Glutamatergic neuron (in vitro differentiated cells): ENCODE data around the gene SIPA1L3. TPM values are rescaled to one million over a fixed set of nuclear protein-coding genes. Genes with fewer than 3 reads are reported as not detected.

Experiments
- DNase-seq: peaks from one replicate; pipeline ENCODE4 v3.0.0; 2022
- H3K27ac Mint-ChIP-seq: one replicate; pipeline ENCODE4 v1.8.0; 2020; ENCODE audit warnings: mild to moderate bottlenecking, mixed read lengths, inconsistent platforms; ENCODE audit not compliant: unreplicated experiment
- H3K27me3 Mint-ChIP-seq: one replicate; pipeline ENCODE4 v1.8.0; 2020; ENCODE audit warnings: mild to moderate bottlenecking, moderate library complexity, mixed read lengths, inconsistent platforms; ENCODE audit not compliant: unreplicated experiment
- H3K36me3 Mint-ChIP-seq: one replicate; pipeline ENCODE4 v1.8.0; 2020; ENCODE audit warnings: mild to moderate bottlenecking, mixed read lengths, inconsistent platforms; ENCODE audit not compliant: unreplicated experiment
- H3K4me1 Mint-ChIP-seq: one replicate; pipeline ENCODE4 v1.8.0; 2020; ENCODE audit warnings: mild to moderate bottlenecking, low read depth, mixed read lengths, inconsistent platforms; ENCODE audit not compliant: unreplicated experiment
- H3K4me3 Mint-ChIP-seq: one replicate; pipeline ENCODE4 v1.8.0; 2020; ENCODE audit warnings: mild to moderate bottlenecking, mixed read lengths, inconsistent platforms; ENCODE audit not compliant: unreplicated experiment
- H3K9me3 Mint-ChIP-seq: one replicate; pipeline ENCODE4 v1.8.0; 2020; ENCODE audit warnings: mild to moderate bottlenecking, moderate library complexity, mixed read lengths, inconsistent platforms; ENCODE audit not compliant: unreplicated experiment
- total RNA-seq: library from RNA; stranded (reverse); fragmentation: NEBNext Ultra II Directional; extraction: Animal tissue kit (Norgen Biotek cat#: 25700); gene quantifications from one replicate; pipeline ENCODE4 v1.2.1, GENCODE V29; 2021; ENCODE audit not compliant: unreplicated experiment
- TF ChIP-seq, protein P1 (sequence below): fragments of 200-600 bp; sonication (generic); IDR thresholded peaks from one replicate; pipeline ENCODE4 v1.5.0; 2021; ENCODE audit not compliant: partially characterized antibody, unreplicated experiment

The SIPA1L3 gene
- total RNA-seq, 1 donor from 2014 or later: 97.7 TPM

DNA sequence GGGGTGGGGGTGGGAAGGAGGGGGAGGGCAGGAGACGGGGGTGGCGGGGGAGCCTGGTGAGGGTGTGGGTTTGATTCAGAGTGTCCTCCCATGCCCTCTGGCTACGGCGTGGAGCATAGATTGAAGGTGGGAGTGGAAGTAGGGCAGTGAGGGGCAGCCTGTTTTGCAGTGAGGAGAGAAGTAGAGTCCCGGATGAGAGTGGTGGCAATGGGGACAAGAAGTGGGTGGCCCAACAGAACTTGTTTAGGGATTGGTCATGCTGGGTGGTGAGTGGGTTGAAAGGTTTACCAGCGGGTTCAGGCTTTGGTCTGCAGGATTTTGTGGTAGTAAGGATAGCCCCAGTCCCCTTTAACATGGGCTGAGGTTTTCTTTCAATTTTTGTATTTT lies 35.5 kb downstream of the SIPA1L3 start:
- no peak for DNase-seq
- Mint-ChIP-seq H3K36me3 (peaks cover 5% of the 10 kb centered on the region), H3K27me3 (peaks cover 4% of the 10 kb centered on the region), H3K27ac (no peak overlapping the region), H3K4me1 (peaks cover 25% of the 10 kb centered on the region), H3K4me3 (no peak overlapping the region), H3K9me3 (peaks cover 4% of the 10 kb centered on the region)
- TF ChIP-seq, protein P1, sequence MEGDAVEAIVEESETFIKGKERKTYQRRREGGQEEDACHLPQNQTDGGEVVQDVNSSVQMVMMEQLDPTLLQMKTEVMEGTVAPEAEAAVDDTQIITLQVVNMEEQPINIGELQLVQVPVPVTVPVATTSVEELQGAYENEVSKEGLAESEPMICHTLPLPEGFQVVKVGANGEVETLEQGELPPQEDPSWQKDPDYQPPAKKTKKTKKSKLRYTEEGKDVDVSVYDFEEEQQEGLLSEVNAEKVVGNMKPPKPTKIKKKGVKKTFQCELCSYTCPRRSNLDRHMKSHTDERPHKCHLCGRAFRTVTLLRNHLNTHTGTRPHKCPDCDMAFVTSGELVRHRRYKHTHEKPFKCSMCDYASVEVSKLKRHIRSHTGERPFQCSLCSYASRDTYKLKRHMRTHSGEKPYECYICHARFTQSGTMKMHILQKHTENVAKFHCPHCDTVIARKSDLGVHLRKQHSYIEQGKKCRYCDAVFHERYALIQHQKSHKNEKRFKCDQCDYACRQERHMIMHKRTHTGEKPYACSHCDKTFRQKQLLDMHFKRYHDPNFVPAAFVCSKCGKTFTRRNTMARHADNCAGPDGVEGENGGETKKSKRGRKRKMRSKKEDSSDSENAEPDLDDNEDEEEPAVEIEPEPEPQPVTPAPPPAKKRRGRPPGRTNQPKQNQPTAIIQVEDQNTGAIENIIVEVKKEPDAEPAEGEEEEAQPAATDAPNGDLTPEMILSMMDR: no peak

DNA sequence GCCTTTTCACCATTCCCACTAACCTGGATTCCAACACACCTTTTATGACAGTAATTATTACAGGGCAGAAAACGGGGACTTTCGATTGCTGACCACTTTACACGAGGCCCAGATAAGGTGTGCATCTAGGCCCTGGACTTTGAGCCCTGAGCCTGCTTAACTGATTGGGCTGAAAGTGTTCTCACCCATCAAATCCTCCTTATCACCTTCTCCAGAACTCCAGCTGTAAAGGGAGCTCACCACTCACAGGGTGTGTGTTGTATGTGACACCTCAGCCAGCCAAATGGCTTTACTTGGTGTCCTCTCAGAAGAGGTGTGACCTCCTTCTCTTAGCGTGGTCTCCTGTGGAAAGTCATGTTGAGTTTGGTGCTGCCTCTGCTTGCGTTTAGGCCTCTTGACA lies 36.5 kb downstream of the SIPA1L3 start:
- DNase-seq: no peak
- Mint-ChIP-seq H3K9me3 (peaks cover 4% of the 10 kb centered on the region), H3K27me3 (peaks cover 2% of the 10 kb centered on the region), H3K27ac (no peak overlapping the region), H3K36me3 (peaks cover 5% of the 10 kb centered on the region), H3K4me3 (no peak overlapping the region), H3K4me1 (peaks cover 28% of the 10 kb centered on the region)
- TF ChIP-seq, protein P1: no peak

DNA sequence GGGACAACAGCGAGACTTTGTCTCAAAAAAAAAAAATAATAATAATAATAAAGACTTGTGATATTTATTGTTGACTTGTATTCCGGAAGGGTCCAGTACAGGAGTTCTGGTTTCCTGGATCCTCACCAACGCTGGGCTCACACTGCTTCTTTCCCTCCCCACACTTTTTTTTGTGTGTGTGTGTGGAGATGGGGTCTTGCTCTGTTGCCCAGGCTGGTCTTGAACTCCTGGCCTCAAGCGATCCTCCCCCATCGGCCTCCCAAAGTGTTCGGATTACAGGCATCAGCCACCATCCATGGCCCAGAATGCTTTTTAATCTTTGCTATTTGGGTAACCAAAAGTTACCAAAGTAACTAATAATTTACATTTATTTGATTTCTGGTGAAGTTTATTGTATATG lies 39.1 kb downstream of the SIPA1L3 start:
- TF ChIP-seq, protein P1: no peak
- Mint-ChIP-seq H3K27me3 (peaks cover 4% of the 10 kb centered on the region), H3K36me3 (peaks cover 5% of the 10 kb centered on the region), H3K4me1 (peaks cover 21% of the 10 kb centered on the region), H3K27ac (no peak overlapping the region), H3K4me3 (no peak overlapping the region), H3K9me3 (no peaks in the 10 kb centered on the region)
- DNase-seq: no peak

DNA sequence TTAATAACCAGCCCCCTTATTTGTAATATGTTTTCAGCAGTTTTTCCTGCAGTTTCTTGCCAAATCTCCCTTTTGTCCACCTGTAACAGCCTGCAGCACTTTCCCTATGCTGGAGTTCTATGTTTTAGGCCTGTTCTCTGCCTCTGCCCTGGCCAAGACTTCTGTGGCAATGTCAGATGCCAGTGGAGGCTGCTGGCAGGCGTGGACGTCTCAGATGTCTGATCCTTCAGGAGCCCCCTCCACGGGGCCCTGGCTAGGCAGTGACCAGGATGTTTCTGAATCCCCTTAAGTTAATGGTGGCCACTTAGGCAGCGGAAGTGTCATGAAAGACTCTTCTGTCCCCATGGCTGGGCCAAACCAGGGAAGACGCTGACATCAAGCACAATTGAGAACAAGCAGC lies 40.8 kb downstream of the SIPA1L3 start:
- H3K27me3 Mint-ChIP-seq: peaks cover 4% of the 10 kb centered on the region
- no peak for DNase-seq
- peaks cover 13% of the 10 kb centered on the region for H3K4me1 Mint-ChIP-seq
- H3K36me3 Mint-ChIP-seq: peaks cover 6% of the 10 kb centered on the region
- TF ChIP-seq, protein P1: no peak
- no peak overlapping the region for H3K27ac Mint-ChIP-seq
- H3K9me3 Mint-ChIP-seq: no peaks in the 10 kb centered on the region
- H3K4me3 Mint-ChIP-seq: no peak overlapping the region

DNA sequence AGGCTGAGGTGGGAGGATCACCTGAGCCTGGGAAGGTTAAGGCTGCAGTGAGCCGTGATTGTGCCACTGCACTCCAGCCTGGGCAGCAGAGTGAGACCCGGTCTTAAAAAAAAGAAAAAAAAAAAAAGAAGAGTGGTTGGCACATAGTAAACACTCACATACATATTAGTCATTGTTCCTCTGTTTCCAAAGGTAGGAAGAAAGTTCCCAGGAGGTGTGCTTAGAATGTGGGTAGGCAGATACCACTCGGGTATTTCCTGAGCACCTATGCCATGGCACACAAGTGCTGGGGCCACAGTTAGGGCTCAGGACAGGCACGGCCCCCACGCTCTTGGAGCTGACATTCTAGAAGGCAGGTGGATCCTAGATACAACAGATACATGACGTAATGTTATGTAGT lies 41.4 kb downstream of the SIPA1L3 start:
- TF ChIP-seq, protein P1: no peak
- Mint-ChIP-seq H3K36me3 (peaks cover 6% of the 10 kb centered on the region), H3K4me1 (peaks cover 13% of the 10 kb centered on the region), H3K27ac (no peak overlapping the region), H3K27me3 (peaks cover 4% of the 10 kb centered on the region), H3K4me3 (no peak overlapping the region), H3K9me3 (no peaks in the 10 kb centered on the region)
- no peak for DNase-seq
